Heart right ventricle (tissue), 16 donors: ENCODE measurements around the gene ERCC8. TPM values are rescaled to one million over a fixed set of nuclear protein-coding genes. Genes with fewer than 3 reads are reported as not detected.

Experiments used
- ATAC-seq, 8 donors: fragments of 200-7000 bp; cut with Tn5 transposase; one replicate each; pipeline ENCODE4 v1.9.1; 2020; ENCODE audit warnings: mild to moderate bottlenecking in 8 of 8, moderate library complexity in 8 of 8, moderate number of reproducible peaks in 1 of 8
- DNase-seq, 2 donors: peaks; one replicate each; pipeline ENCODE4 v3.0.0-alpha.2; 2020
- H3K27ac ChIP-seq, 10 donors: fragments of 200-600 bp; sonication (generic) in 2 of 10; one replicate each; pipeline versions ENCODE4 v1.5.0 to v1.8.0; 2020 to 2022; ENCODE audit warnings: mild to moderate bottlenecking in 3 of 10
- H3K27me3 ChIP-seq, 7 donors: fragments of 200-600 bp; one replicate each; pipeline ENCODE4 v1.8.0; 2021 to 2022; ENCODE audit warnings: mild to moderate bottlenecking in 2 of 7
- H3K36me3 ChIP-seq, 9 donors: fragments of 200-600 bp; sonication (generic) in 1 of 9; one replicate each; pipeline versions ENCODE4 v1.5.0 to v1.8.0; 2020 to 2022; ENCODE audit warnings: mild to moderate bottlenecking in 2 of 9
- H3K4me1 ChIP-seq, 9 donors: fragments of 200-600 bp; sonication (generic) in 1 of 9; one replicate each; pipeline versions ENCODE4 v1.5.0 to v1.8.0; 2020 to 2022; ENCODE audit warnings: mild to moderate bottlenecking in 4 of 9
- H3K4me3 ChIP-seq, 10 donors: fragments of 200-600 bp; sonication (generic) in 2 of 10; one replicate each; pipeline versions ENCODE4 v1.5.0 to v1.8.0; 2020 to 2022; ENCODE audit warnings: mild to moderate bottlenecking in 7 of 10, moderate library complexity in 2 of 10
- H3K9me3 ChIP-seq, 11 donors: fragments of 200-600 bp in 10 of 11; sonication (generic) in 2 of 11; one replicate each; pipeline versions ENCODE4 v1.5.0 to v1.8.0; 2013 to 2022; ENCODE audit warnings: mild to moderate bottlenecking in 2 of 11, control low read depth in 1 of 11, moderate library complexity in 1 of 11
- WGBS, 2 donors: extraction: QIAGEN DNeasy Blood & Tissue Kit; methylation state at CpG; one replicate each; pipeline ENCODE4 v1.1.7; 2013; ENCODE audit warnings: inconsistent platforms in 1 of 2; 5-methylcytosine and 5-hydroxymethylcytosine counted together
- intact Hi-C, 10 donors: fragments of 100-400 bp; cut with DNase I; formaldehyde crosslinking; loops; one replicate each; pipeline versions ENCODE4 v1.11.1 to v1.14.2; 2022
- polyA plus RNA-seq, 2 donors: library from polyadenylated mRNA; stranded (reverse); fragments of 200-250 nt; gene quantifications; one replicate each; pipeline ENCODE4 v1.2.3, GENCODE V29; 2013
- total RNA-seq, 10 donors: library from RNA; stranded (reverse); fragmentation: NEBNext Ultra II Directional in 3 of 10; extraction: Animal tissue kit (Norgen Biotek cat#: 25700) in 3 of 10; gene quantifications; one replicate each; pipeline versions ENCODE4 v1.2.1 to v1.2.4, GENCODE V29; 2021 to 2023
- TF ChIP-seq, protein P1 (sequence below), 9 donors: fragments of 200-600 bp; sonication (generic) in 2 of 9; IDR thresholded peaks; one replicate each; pipeline versions ENCODE4 v1.5.0 to v1.8.0; 2021 to 2022; ENCODE audit warnings: antibody characterized with exemption in 9 of 9, mild to moderate bottlenecking in 5 of 9, moderate library complexity in 1 of 9
- donor health status: Arrhythmogenic right ventricular cardiomyopathy.
- donor health status: ischemic (EF 13 %, LVEDD 7.1; RV severe dilation, severe dysfunction).
- donor health status: healthy with polysubstance abuse.
- donor health status: DM: no; HTN: yes; CAD: no.
- donor health status: DM: no; HTN: no; CAD: no.
- donor health status: ischemic (EF 25% LVEDD 6.9; RV normal size, moderate dysfunction).
- donor health status: ischemic (EF 25% LVEDD 5.7; RV mildly dilated, moderate dysfunction).
- donor health status: healthy.
- donor health status: DM: yes; HTN: yes; CAD: no.
- donor health status: Ischemic cardiomyopathy.
- donor health status: ischemic (EF 35%, LVEDD 5.7; RV mildly dilated, moderate dysfunction).
- donor health status: nonischemic (EF 11% LVEDD 7.7; RV severe dilation, severe dysfunction).
- donor health status: DM: yes; HTN: yes; CAD: no.
- donor health status: PGD.
- donor health status: ischemic (EF 29% LVEDD 5.4; RV normal size, mild dysfunction).
- donor health status: nonischemic (EF 23%, LVEDD 6.1; RV moderate dilation, normal function).

Gene ERCC8
- total and polyA plus RNA-seq, 12 donors = 4.1 to 8.3 (median 6.0) TPM

DNA sequence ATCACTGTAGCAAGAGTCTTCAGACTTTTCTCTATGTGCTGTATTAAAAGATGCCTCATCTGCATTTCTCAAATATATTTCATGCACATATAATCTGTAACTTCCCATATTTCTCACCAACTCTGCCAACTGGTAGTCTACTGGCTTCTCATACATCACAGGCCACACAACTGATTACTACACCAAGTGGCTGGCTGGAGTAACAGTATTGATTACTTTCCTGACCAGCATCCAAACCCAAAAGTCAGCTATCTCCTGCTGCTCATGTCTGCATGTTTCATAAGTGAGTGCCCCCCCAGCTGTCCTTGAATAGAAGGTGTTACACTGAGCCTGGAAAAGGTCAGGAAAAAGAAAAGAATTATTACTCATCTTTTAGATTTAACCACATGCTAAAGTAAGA, 17.4 kb downstream of the ERCC8 start:
- H3K27me3 ChIP-seq = no peaks in the 10 kb centered on the region
- H3K4me1 ChIP-seq = peaks cover 0 to 2% (median 0%) of the 10 kb centered on the region in 9 donors
- no peak for DNase-seq
- no peak overlapping the region for H3K4me3 ChIP-seq
- no peak for ATAC-seq
- intact Hi-C loops = no loop called here
- TF ChIP-seq, protein P1, sequence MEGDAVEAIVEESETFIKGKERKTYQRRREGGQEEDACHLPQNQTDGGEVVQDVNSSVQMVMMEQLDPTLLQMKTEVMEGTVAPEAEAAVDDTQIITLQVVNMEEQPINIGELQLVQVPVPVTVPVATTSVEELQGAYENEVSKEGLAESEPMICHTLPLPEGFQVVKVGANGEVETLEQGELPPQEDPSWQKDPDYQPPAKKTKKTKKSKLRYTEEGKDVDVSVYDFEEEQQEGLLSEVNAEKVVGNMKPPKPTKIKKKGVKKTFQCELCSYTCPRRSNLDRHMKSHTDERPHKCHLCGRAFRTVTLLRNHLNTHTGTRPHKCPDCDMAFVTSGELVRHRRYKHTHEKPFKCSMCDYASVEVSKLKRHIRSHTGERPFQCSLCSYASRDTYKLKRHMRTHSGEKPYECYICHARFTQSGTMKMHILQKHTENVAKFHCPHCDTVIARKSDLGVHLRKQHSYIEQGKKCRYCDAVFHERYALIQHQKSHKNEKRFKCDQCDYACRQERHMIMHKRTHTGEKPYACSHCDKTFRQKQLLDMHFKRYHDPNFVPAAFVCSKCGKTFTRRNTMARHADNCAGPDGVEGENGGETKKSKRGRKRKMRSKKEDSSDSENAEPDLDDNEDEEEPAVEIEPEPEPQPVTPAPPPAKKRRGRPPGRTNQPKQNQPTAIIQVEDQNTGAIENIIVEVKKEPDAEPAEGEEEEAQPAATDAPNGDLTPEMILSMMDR (IDR thresholded peaks at IDR 0.05) = no peak
- H3K36me3 ChIP-seq = peaks cover 0 to 55% (median 8%) of the 10 kb centered on the region in 9 donors
- H3K9me3 ChIP-seq = no peaks in the 10 kb centered on the region
- no peak overlapping the region for H3K27ac ChIP-seq

DNA sequence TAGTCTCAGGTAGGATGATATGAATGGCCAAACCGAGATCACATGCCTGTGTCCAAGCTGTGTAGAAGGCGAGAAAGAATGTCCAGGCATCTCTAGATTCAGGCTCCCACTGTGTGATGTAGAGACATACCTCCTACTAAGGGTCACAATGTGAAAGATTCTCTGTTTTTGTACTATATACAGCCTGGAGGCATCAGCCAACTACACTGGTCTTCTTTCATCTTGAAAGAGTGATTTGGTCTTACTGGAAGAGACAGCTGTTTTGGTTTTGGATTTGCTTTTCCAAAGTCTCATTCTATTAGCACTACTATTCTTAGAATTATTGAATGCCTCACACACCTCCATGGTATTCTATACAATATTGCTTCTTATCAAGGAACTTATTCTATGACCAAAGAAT, 26.4 kb downstream of the ERCC8 start:
- no peaks in the 10 kb centered on the region for H3K27me3 ChIP-seq
- no peak for DNase-seq
- H3K9me3 ChIP-seq = no peaks in the 10 kb centered on the region
- TF ChIP-seq, protein P1 (IDR thresholded peaks at IDR 0.05) = no peak
- ATAC-seq = no peak
- H3K4me1 ChIP-seq = no peaks in the 10 kb centered on the region
- intact Hi-C loops = no loop called here
- no peak overlapping the region for H3K4me3 ChIP-seq
- WGBS, 2 donors = 97 to 98% methylated on average over 2 of the region's 2 CpGs
- peaks cover 0 to 86% (median 19%) of the 10 kb centered on the region in 9 donors for H3K36me3 ChIP-seq
- no peak overlapping the region for H3K27ac ChIP-seq

DNA sequence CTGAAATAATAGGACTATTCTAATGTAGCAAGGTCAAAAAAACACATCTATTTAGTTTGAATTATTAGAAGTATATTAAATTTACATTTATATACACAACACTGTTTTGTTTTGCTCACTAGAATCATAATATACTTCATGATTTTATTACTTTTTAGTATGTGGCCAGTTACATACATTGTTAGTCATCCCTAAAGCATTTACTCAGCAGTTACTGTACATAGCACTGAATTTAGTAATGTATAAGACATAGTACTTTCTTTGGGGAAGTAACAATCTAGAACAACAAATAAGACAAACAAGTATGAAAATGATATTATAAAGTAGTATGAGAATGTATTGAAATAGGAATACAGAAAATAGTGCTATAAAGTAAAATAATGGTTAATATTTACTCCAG, 28.2 kb downstream of the ERCC8 start:
- TF ChIP-seq, protein P1 (IDR thresholded peaks at IDR 0.05) = no peak
- DNase-seq (no peak), ATAC-seq (no peak)
- Histone ChIP-seq H3K4me1 (no peaks in the 10 kb centered on the region), H3K27me3 (no peaks in the 10 kb centered on the region), H3K9me3 (no peaks in the 10 kb centered on the region), H3K27ac (no peak overlapping the region), H3K4me3 (no peak overlapping the region), H3K36me3 (peaks cover 0 to 78% (median 19%) of the 10 kb centered on the region in 9 donors)
- intact Hi-C loops = no loop called here

DNA sequence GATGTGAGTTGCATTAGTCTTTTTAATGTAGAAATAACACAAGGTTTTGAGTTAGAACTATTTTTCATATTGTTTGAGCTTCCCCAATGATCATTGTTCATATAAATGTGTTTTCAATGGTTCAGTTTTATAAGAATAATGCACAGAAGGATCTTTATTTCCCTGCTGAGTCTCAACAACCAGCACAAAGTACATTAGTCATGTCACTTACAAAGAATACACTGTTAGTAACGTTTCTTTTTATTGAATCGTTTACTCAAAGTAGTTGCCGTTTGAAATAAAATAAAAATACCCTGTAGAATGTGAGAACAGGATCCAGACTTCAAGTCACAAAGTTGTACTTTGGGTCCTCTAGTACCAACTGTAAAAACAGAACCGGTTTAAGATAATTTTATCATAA, 41.5 kb downstream of the ERCC8 start:
- peaks cover 0 to 56% (median 0%) of the 10 kb centered on the region in 9 donors for H3K36me3 ChIP-seq
- H3K4me1 ChIP-seq = no peaks in the 10 kb centered on the region

More for the DNA sequence above, 41.5 kb downstream of the ERCC8 start:
- Histone ChIP-seq H3K9me3 (no peaks in the 10 kb centered on the region), H3K4me3 (no peak overlapping the region), H3K27ac (no peak overlapping the region), H3K27me3 (no peaks in the 10 kb centered on the region)
- 88% methylated on average over 4 of the region's 4 CpGs for WGBS, 2 donors
- ATAC-seq = no peak
- TF ChIP-seq, protein P1 (IDR thresholded peaks at IDR 0.05) = no peak
- intact Hi-C loops = no loop called here
- no peak for DNase-seq
